ENCODE data around the gene ERBB4. TPM values are rescaled to one million over a fixed set of nuclear protein-coding genes. Genes with fewer than 3 reads are reported as not detected.

The ERBB4 gene
- total and polyA plus RNA-seq, 2 of the 8 experiments (the other 6 are each of a cell fraction or from before 2014, with no cell fraction given) = 0.34 to 1.3 TPM

DNA sequence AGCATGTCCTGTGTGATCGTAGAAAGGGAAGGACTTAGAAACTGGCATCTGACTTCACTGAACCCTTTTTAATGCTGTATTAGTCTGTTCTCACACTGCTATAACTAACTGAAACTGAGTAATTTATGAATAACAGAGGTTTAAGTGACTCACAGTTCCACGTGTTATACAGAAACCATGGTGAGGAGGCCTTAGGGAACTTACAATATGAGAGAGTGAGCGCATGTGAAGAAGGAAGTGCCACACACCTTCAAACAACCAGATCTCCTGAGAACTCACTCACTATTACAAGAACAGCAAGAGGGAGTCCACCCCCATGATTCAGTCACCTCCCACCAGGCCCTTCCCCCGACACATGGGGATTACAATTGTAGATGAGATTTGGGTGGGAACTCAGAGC is 1170.9 kb downstream of the ERBB4 start (continued):
- TF ChIP-seq KDM5A (IDR thresholded peaks at IDR 0.05; ENCODE audit: low read length) = no peak
- TF ChIP-seq SUZ12 (IDR thresholded peaks at IDR 0.05; ENCODE audit: low read length) = no peak
- TF ChIP-seq EGR1 (IDR thresholded peaks at IDR 0.05; ENCODE audit: borderline replicate concordance, low read depth, low read length) = no peak
- TF ChIP-seq, protein P1, sequence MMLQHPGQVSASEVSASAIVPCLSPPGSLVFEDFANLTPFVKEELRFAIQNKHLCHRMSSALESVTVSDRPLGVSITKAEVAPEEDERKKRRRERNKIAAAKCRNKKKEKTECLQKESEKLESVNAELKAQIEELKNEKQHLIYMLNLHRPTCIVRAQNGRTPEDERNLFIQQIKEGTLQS (IDR thresholded peaks at IDR 0.05; ENCODE audit: insufficient read depth, low read depth, low read length) = no peak
